Gastrocnemius medialis (tissue), 4 donors: Measurements from ENCODE around the gene ERMP1. TPM values are rescaled to one million over a fixed set of nuclear protein-coding genes. Genes with fewer than 3 reads are reported as not detected.

Source experiments
- ATAC-seq, 2 donors: fragments of 150-250 bp; one replicate each; pipeline ENCODE4 v1.9.1; 2016
- DNase-seq, 2 donors: peaks; one replicate each; pipeline ENCODE4 v3.0.0-alpha.2; 2019
- H3K27ac ChIP-seq, 4 donors: fragments of 200-600 bp; sonication (generic); 1 replicate in 1 of 4; 2 replicates in 3 of 4; pipeline ENCODE4 v1.5.1; 2016 to 2018; ENCODE audit warnings: mild to moderate bottlenecking in 2 of 4, moderate library complexity in 1 of 4
- H3K27me3 ChIP-seq, 3 donors: fragments of 200-600 bp; sonication (generic) in 2 of 3; 1 replicate in 1 of 3; 2 replicates in 2 of 3; pipeline versions ENCODE4 v1.5.1 to v1.6.0; 2016 to 2019; ENCODE audit warnings: mild to moderate bottlenecking in 1 of 3, moderate library complexity in 1 of 3
- H3K36me3 ChIP-seq, 2 donors: fragments of 200-600 bp; sonication (generic) in 1 of 2; one replicate each; pipeline ENCODE4 v1.5.1; 2017 to 2018
- H3K4me1 ChIP-seq, 2 donors: fragments of 200-600 bp; sonication (generic) in 1 of 2; one replicate each; pipeline ENCODE4 v1.5.1; 2016 to 2017; ENCODE audit warnings: mild to moderate bottlenecking in 2 of 2
- H3K4me3 ChIP-seq, 4 donors: fragments of 200-600 bp; sonication (generic) in 3 of 4; 1 replicate in 1 of 4; 2 replicates in 3 of 4; pipeline ENCODE4 v1.5.1; 2016 to 2019; ENCODE audit warnings: mild to moderate bottlenecking in 2 of 4
- H3K9me3 ChIP-seq, 3 donors: fragments of 200-600 bp; sonication (generic) in 2 of 3; 1 replicate in 1 of 3; 2 replicates in 2 of 3; pipeline ENCODE4 v1.5.1; 2016 to 2019
- CTCF ChIP-seq, 5 experiments: fragments of 450-650 bp in 3 of 5; fragments of 200-600 bp in 2 of 5; sonication (generic) in 2 of 5; IDR thresholded peaks in 4 of 5; conservative IDR thresholded peaks in 1 of 5; 1 replicate in 4 of 5; 2 replicates in 1 of 5; pipeline ENCODE4 v1.5.1; 2016 to 2019; ENCODE audit warnings: antibody characterized with exemption in 5 of 5, mild to moderate bottlenecking in 3 of 5, moderate library complexity in 3 of 5
- POLR2A ChIP-seq, 2 donors: fragments of 450-650 bp; IDR thresholded peaks; one replicate each; pipeline ENCODE4 v1.6.1; 2017; ENCODE audit warnings: antibody characterized with exemption in 2 of 2, mild to moderate bottlenecking in 2 of 2, moderate library complexity in 2 of 2
- in situ Hi-C, 4 donors: fragments of 200-750 bp; cut with MboI; loops; one replicate each; pipeline versions ENCODE4 v1.15.0 to v1.8.0; 2017; ENCODE audit warnings: low sequenced_read_pairs in 4 of 4
- intact Hi-C: fragments of 100-400 bp; cut with DNase I; formaldehyde crosslinking; loops from one replicate; pipeline ENCODE4 v1.15.1; 2023; ENCODE audit warnings: low total_unique reads
- total RNA-seq, 4 donors: library from RNA; depleted of rRNA; stranded (reverse); fragments of >200 nt; gene quantifications; one replicate each; pipeline versions ENCODE4 v1.1.0 to v1.2.3, GENCODE V29; 2016

The ERMP1 gene
- total RNA-seq, 4 donors from 2014 or later = 4.4 to 7.4 (median 6.3) TPM

- no peak for DNase-seq
- in situ Hi-C loops (loop anchor here in 1 of 4 donors (25.0 kb wide), 1 partner anchor 92 kb away; no protein-coding TSS in a partner anchor), intact Hi-C loops (no loop called here)
- no peak for ATAC-seq
- H3K27ac ChIP-seq = no peak overlapping the region
- H3K4me1 ChIP-seq = no peaks in the 10 kb centered on the region
- no peaks in the 10 kb centered on the region for H3K27me3 ChIP-seq
- TF ChIP-seq POLR2A (IDR thresholded peaks at IDR 0.05) = no peak
- TF ChIP-seq CTCF (IDR thresholded peaks at IDR 0.05 in 4 of 5, conservative IDR thresholded peaks at IDR 0.05 in 1 of 5) = no peak
- peaks cover 0 to 35% of the 10 kb centered on the region in 2 donors for H3K36me3 ChIP-seq
- no peaks in the 10 kb centered on the region for H3K9me3 ChIP-seq
- no peak overlapping the region for H3K4me3 ChIP-seq
Measured at GRCh38 chr9:5820425-5820824, 12.5 kb downstream of the ERMP1 start.

- H3K9me3 ChIP-seq = no peaks in the 10 kb centered on the region
- in situ Hi-C loops (loop anchor here in 1 of 4 donors (25.0 kb wide), 1 partner anchor 93 kb away; no protein-coding TSS in a partner anchor), intact Hi-C loops (no loop called here)
- no peaks in the 10 kb centered on the region for H3K27me3 ChIP-seq
- H3K4me1 ChIP-seq = no peaks in the 10 kb centered on the region
- no peak overlapping the region for H3K27ac ChIP-seq
- no peak for ATAC-seq
- no peak overlapping the region for H3K4me3 ChIP-seq
- DNase-seq = no peak
- peaks cover 0 to 35% of the 10 kb centered on the region in 2 donors for H3K36me3 ChIP-seq
- TF ChIP-seq CTCF (IDR thresholded peaks at IDR 0.05 in 4 of 5, conservative IDR thresholded peaks at IDR 0.05 in 1 of 5) = no peak
- no peak for TF ChIP-seq POLR2A (IDR thresholded peaks at IDR 0.05)
Measured at GRCh38 chr9:5819174-5819573, 13.7 kb downstream of the ERMP1 start.

GRCh38 chr9:5818424-5819142 is 14.3 kb downstream of the ERMP1 start:
- no peak overlapping the region for H3K27ac ChIP-seq

GRCh38 chr9:5817862-5818261 is 15.1 kb downstream of the ERMP1 start:
- Histone ChIP-seq H3K4me1 (no peaks in the 10 kb centered on the region), H3K4me3 (no peak overlapping the region), H3K9me3 (no peaks in the 10 kb centered on the region), H3K36me3 (peaks cover 0 to 28% of the 10 kb centered on the region in 2 donors), H3K27me3 (no peaks in the 10 kb centered on the region), H3K27ac (peak overlapping the region in 1 of 4 donors; percentile 45)
- in situ Hi-C loops (loop anchor here in 1 of 4 donors (25.0 kb wide), 1 partner anchor 94 kb away; no protein-coding TSS in a partner anchor), intact Hi-C loops (no loop called here)
- ATAC-seq (peak in 1 of 2 donors; percentile 36), DNase-seq (no peak)
- TF ChIP-seq POLR2A (IDR thresholded peaks at IDR 0.05) = no peak
- no peak for TF ChIP-seq CTCF (IDR thresholded peaks at IDR 0.05 in 4 of 5, conservative IDR thresholded peaks at IDR 0.05 in 1 of 5)

More at GRCh38 chr9:5818424-5819142, 14.3 kb downstream of the ERMP1 start:
- intact Hi-C loops = no loop called here
- Histone ChIP-seq H3K27me3 (no peaks in the 10 kb centered on the region), H3K36me3 (peaks cover 0 to 29% of the 10 kb centered on the region in 2 donors), H3K4me3 (no peak overlapping the region), H3K4me1 (no peaks in the 10 kb centered on the region), H3K9me3 (no peaks in the 10 kb centered on the region)
- in situ Hi-C loops = loop anchor here in 1 of 4 donors (25.0 kb wide), 1 partner anchor 94 kb away; no protein-coding TSS in a partner anchor
- DNase-seq = no peak
- no peak for ATAC-seq
- TF ChIP-seq POLR2A (IDR thresholded peaks at IDR 0.05) = no peak
- no peak for TF ChIP-seq CTCF (IDR thresholded peaks at IDR 0.05 in 4 of 5, conservative IDR thresholded peaks at IDR 0.05 in 1 of 5)
